GM12892 (cell line): ENCODE results near the gene DEAF1.

Source experiments
- POLR2A ChIP-seq: IDR thresholded peaks from 2 replicates; pipeline ENCODE4 v1.6.1; 2011; ENCODE audit warnings: low read depth, low read length, control low read depth
- POLR2AphosphoS5 ChIP-seq: IDR thresholded peaks from 2 replicates; pipeline ENCODE4 v1.6.1; 2011; ENCODE audit warnings: low read depth, low read length, control low read depth

DNA sequence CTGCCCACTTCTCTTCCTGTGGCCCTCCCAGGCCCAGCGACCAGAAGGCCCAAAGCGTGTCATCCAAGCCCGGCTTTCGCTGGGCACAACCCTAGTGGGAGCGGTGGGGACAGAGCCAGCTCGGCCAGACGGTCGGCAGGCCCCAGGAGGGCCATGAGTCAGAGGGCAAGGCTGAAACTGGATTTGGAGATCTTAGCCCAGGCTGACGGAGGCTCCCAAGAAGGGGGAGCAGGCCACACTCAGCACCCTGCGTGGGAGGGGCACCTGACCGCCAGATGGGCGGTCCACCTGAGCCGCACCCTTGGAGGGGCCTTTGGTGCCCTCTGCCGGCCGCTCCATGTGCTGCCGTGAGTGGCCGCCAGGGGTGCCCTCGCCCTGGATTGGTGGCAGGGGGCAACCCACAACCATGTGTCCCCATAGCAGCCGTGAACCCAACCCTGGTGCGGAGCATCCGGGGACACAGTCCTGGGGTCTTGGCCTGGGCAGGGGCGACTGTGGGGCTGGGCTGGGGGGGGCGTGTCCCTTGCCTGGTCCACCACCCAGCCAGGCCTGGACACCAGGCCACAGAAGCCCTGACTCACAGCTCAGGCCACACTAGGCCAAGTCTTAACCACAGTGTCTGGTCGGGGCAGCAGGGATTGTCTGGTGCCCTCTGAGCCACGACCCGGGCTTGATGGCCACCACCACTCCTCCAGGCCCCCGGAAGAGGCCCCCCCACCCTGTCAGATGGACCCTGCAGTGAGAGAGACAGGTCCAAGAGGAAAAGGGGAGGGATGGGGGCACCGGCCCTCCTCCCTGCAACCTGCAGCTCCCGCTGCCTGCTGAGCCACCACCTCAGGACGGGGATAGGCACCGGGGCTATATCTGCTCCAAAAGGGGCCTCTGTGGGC lies 33.1 kb upstream of the DEAF1 start:
- no peak for TF ChIP-seq POLR2AphosphoS5
- TF ChIP-seq POLR2A = no peak
